SK-N-SH (cell line): ENCODE measurements around the gene ARHGAP31. TPM values are rescaled to one million over a fixed set of nuclear protein-coding genes. Genes with fewer than 3 reads are reported as not detected.

ENCODE experiments used
- CTCF ChIA-PET: fragments of 300-600, 350-600 bp; formaldehyde crosslinking; extraction: SDS; loops from one replicate; lab custom pipeline; 2021; lab: Yijun Ruan, JAX
- POLR2A ChIA-PET: fragments of 350-600 bp; sonication (Branson Sonifier 250); formaldehyde crosslinking; extraction: SDS; loops from one replicate; lab custom pipeline; 2020; ENCODE audit warnings: antibody characterized with exemption, inconsistent platforms; lab: Yijun Ruan, JAX
- DNase-seq: peaks from one replicate; pipeline ENCODE4 v3.0.0; 2012
- H2AFZ ChIP-seq: fragments of 200-600 bp; sonication (generic); 2 replicates; pipeline ENCODE4 v1.8.1; 2016; ENCODE audit warnings: antibody characterized with exemption, mild to moderate bottlenecking, low read depth
- H3F3A ChIP-seq: fragments of 200-600 bp; sonication (generic); replicated peaks from 2 replicates; pipeline ENCODE3; 2016; ENCODE audit warnings: antibody characterized with exemption, mild to moderate bottlenecking; ENCODE audit not compliant: insufficient read depth
- H3K27ac ChIP-seq, 2 experiments: fragments of 200-500 bp in 1 of 2; fragments of 200-600 bp in 1 of 2; sonication (Bioruptor generic) in 1 of 2; sonication (generic), shearing (Covaris generic) in 1 of 2; 2 replicates each; pipeline versions ENCODE4 v1.5.1 to v1.6.1; 2014 to 2016; ENCODE audit warnings: low read depth in 2 of 2, inconsistent platforms in 1 of 2, low read length in 1 of 2, mild to moderate bottlenecking in 1 of 2, mixed read lengths in 1 of 2
- H3K27me3 ChIP-seq: fragments of 200-600 bp; sonication (generic), shearing (Covaris generic); 2 replicates; pipeline ENCODE4 v1.6.1; 2016; ENCODE audit warnings: mixed run types; ENCODE audit not compliant: insufficient read depth
- H3K36me3 ChIP-seq, 2 experiments: fragments of 200-500 bp in 1 of 2; fragments of 200-600 bp in 1 of 2; sonication (Bioruptor generic) in 1 of 2; sonication (generic) in 1 of 2; replicated peaks in 1 of 2; 2 replicates each; pipeline versions ENCODE3 to v1.5.1; 2014 to 2016; ENCODE audit warnings: low read length in 1 of 2, mild to moderate bottlenecking in 1 of 2; ENCODE audit not compliant: insufficient read depth in 2 of 2, control insufficient read depth in 1 of 2
- H3K4me1 ChIP-seq, 2 experiments: fragments of 200-500 bp in 1 of 2; fragments of 200-600 bp in 1 of 2; sonication (Bioruptor generic) in 1 of 2; sonication (generic), shearing (Covaris generic) in 1 of 2; 2 replicates each; pipeline versions ENCODE4 v1.5.1 to v1.6.1; 2014 to 2016; ENCODE audit warnings: low read depth in 1 of 2, low read length in 1 of 2, mixed run types in 1 of 2; ENCODE audit not compliant: insufficient read depth in 2 of 2, control insufficient read depth in 1 of 2
- H3K4me2 ChIP-seq: fragments of 200-600 bp; sonication (generic), shearing (Covaris generic); 2 replicates; pipeline ENCODE4 v1.6.1; 2017; ENCODE audit warnings: mixed run types
- H3K4me3 ChIP-seq, 2 experiments: fragments of 200-500 bp in 1 of 2; fragments of 200-600 bp in 1 of 2; sonication (Bioruptor generic) in 1 of 2; sonication (generic), shearing (Covaris generic) in 1 of 2; 2 replicates each; pipeline versions ENCODE4 v1.5.1 to v1.8.1; 2014 to 2016; ENCODE audit warnings: low read depth in 2 of 2, inconsistent platforms in 1 of 2, low read length in 1 of 2, mild to moderate bottlenecking in 1 of 2, mixed read lengths in 1 of 2, moderate library complexity in 1 of 2
- H3K79me2 ChIP-seq: fragments of 200-600 bp; sonication (generic); 2 replicates; pipeline ENCODE4 v1.8.1; 2017; ENCODE audit warnings: mild to moderate bottlenecking; ENCODE audit not compliant: insufficient read depth
- H3K9ac ChIP-seq: fragments of 200-600 bp; sonication (generic); 2 replicates; pipeline ENCODE4 v1.6.1; 2017; ENCODE audit warnings: mixed run types
- H3K9me2 ChIP-seq: fragments of 200-600 bp; sonication (generic); 2 replicates; pipeline ENCODE4 v1.6.1; 2017; ENCODE audit warnings: mixed run types
- H3K9me3 ChIP-seq: fragments of 200-600 bp; sonication (generic); 2 replicates; pipeline ENCODE4 v1.6.1; 2017; ENCODE audit warnings: mixed run types, mild to moderate bottlenecking, moderate library complexity
- H4K20me1 ChIP-seq: fragments of 200-600 bp; sonication (generic); 2 replicates; pipeline ENCODE4 v1.6.1; 2017; ENCODE audit warnings: mild to moderate bottlenecking, mixed run types; ENCODE audit not compliant: insufficient read depth
- ELF1 ChIP-seq: IDR thresholded peaks from 2 replicates; pipeline ENCODE4 v1.4.0; 2012
- EP300 ChIP-seq, 2 experiments: IDR thresholded peaks; 2 replicates each; pipeline versions ENCODE4 v1.4.0 to v1.6.1; 2012; ENCODE audit warnings: borderline replicate concordance in 1 of 2, low read depth in 1 of 2, low read length in 1 of 2
- FOXM1 ChIP-seq: IDR thresholded peaks from 2 replicates; pipeline ENCODE4 v1.4.0; 2012; ENCODE audit warnings: low read depth, mild to moderate bottlenecking
- GATA2 ChIP-seq: sonication (generic); formaldehyde crosslinking; IDR thresholded peaks from 2 replicates; pipeline ENCODE4 v1.5.0; 2020; ENCODE audit warnings: mild to moderate bottlenecking, missing genetic modification reagents
- IRF3 ChIP-seq: fragments of 150-350 bp; IDR thresholded peaks from 2 replicates; pipeline ENCODE4 v1.6.1; 2016; ENCODE audit warnings: mild to moderate bottlenecking, low read depth, low read length
- JUND ChIP-seq: IDR thresholded peaks from 2 replicates; pipeline ENCODE4 v1.4.0; 2012
- MAX ChIP-seq: IDR thresholded peaks from 2 replicates; pipeline ENCODE4 v1.4.0; 2012; ENCODE audit warnings: low read depth
- MEF2A ChIP-seq: IDR thresholded peaks from 2 replicates; pipeline ENCODE4 v1.4.0; 2012; ENCODE audit warnings: low read depth, borderline replicate concordance
- NRF1 ChIP-seq: IDR thresholded peaks from 2 replicates; pipeline ENCODE4 v1.6.1; 2012; ENCODE audit warnings: low read depth, mild to moderate bottlenecking, low read length
- RAD21 ChIP-seq: IDR thresholded peaks from 2 replicates; pipeline ENCODE4 v1.6.1; 2012; ENCODE audit warnings: mild to moderate bottlenecking, low read length
- RXRA ChIP-seq: IDR thresholded peaks from 2 replicates; pipeline ENCODE4 v1.4.0; 2012; ENCODE audit warnings: low read depth, mild to moderate bottlenecking, borderline replicate concordance
- SIN3A ChIP-seq: IDR thresholded peaks from 2 replicates; pipeline ENCODE4 v1.6.1; 2012; ENCODE audit warnings: low read depth, mild to moderate bottlenecking, low read length, moderate library complexity, borderline replicate concordance
- TAF1 ChIP-seq: IDR thresholded peaks from 2 replicates; pipeline ENCODE4 v1.6.1; 2012; ENCODE audit warnings: low read depth, mild to moderate bottlenecking, low read length, moderate library complexity, borderline replicate concordance
- USF1 ChIP-seq: IDR thresholded peaks from 2 replicates; pipeline ENCODE4 v1.4.0; 2012; ENCODE audit warnings: low read depth, borderline replicate concordance
- YY1 ChIP-seq: IDR thresholded peaks from 2 replicates; pipeline ENCODE4 v1.4.0; 2012; ENCODE audit warnings: low read depth, mild to moderate bottlenecking
- WGBS: methylation state at CpG from one replicate; pipeline ENCODE4 v1.1.6; 2017; ENCODE audit warnings: low lambda C conversion rate; 5-methylcytosine and 5-hydroxymethylcytosine counted together
- polyA plus RNA-seq, 3 experiments: library from polyadenylated mRNA; depleted of rRNA; stranded (reverse); fragments of >200 nt; gene quantifications; 2 replicates each; pipeline ENCODE4 v1.2.3, GENCODE V29; 2012
- TF ChIP-seq, protein P1 (sequence below): IDR thresholded peaks from 2 replicates; pipeline ENCODE4 v1.4.0; 2012; ENCODE audit warnings: low read depth, borderline replicate concordance

ARHGAP31 gene
- polyA plus RNA-seq, 1 of the 3 experiments (the other 2 are of a cell fraction): 4.4 TPM

DNA sequence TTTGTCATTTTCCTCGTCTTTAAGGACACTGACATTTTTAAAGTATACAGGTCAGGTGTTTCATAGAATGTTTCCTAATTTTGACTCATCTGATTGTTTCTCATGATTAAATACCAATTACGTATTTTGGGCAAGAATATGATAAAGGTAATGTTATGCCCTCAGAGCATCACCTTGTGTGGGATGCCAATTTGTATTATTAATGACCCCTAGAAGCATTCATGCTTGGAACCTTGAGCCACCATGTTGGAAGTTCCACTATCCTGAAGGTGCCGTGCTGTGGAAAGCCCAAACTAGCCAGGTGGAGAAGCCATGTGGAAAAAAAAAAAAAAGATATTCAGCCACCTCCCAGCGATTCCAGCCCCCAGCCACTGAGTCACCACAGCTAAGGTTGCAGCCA is 34.4 kb upstream of the ARHGAP31 start:
- WGBS: 87% methylated on average over 4 of the region's 4 CpGs
- H4K20me1 ChIP-seq: no peaks in the 10 kb centered on the region
- no peak overlapping the region for H3K4me2 ChIP-seq
- no peak overlapping the region for H3K9ac ChIP-seq
- no peaks in the 10 kb centered on the region for H3K9me2 ChIP-seq
- no peaks in the 10 kb centered on the region for H3K9me3 ChIP-seq
- ChIA-PET POLR2A (no interaction called here), CTCF (interaction anchor here (2.7 to 3.7 kb wide), 2 partner anchors 15 to 18 kb away, joined by 13 to 15 read pairs; no protein-coding TSS in a partner anchor)
- no peaks in the 10 kb centered on the region for H3K36me3 ChIP-seq
- no peaks in the 10 kb centered on the region for H3F3A ChIP-seq
- H2AFZ ChIP-seq: no peak overlapping the region
- no peak overlapping the region for H3K4me3 ChIP-seq
- H3K79me2 ChIP-seq: no peaks in the 10 kb centered on the region
- no peak for TF ChIP-seq YY1
- no peak for TF ChIP-seq MEF2A
- TF ChIP-seq, protein P1, sequence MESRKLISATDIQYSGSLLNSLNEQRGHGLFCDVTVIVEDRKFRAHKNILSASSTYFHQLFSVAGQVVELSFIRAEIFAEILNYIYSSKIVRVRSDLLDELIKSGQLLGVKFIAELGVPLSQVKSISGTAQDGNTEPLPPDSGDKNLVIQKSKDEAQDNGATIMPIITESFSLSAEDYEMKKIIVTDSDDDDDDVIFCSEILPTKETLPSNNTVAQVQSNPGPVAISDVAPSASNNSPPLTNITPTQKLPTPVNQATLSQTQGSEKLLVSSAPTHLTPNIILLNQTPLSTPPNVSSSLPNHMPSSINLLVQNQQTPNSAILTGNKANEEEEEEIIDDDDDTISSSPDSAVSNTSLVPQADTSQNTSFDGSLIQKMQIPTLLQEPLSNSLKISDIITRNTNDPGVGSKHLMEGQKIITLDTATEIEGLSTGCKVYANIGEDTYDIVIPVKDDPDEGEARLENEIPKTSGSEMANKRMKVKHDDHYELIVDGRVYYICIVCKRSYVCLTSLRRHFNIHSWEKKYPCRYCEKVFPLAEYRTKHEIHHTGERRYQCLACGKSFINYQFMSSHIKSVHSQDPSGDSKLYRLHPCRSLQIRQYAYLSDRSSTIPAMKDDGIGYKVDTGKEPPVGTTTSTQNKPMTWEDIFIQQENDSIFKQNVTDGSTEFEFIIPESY: no peak
- TF ChIP-seq MAX: no peak
- TF ChIP-seq JUND: no peak
- no peak for TF ChIP-seq NRF1
- TF ChIP-seq RXRA: no peak
- no peak for TF ChIP-seq RAD21
- no peak for TF ChIP-seq TAF1
- TF ChIP-seq IRF3: no peak
- TF ChIP-seq FOXM1: no peak
- TF ChIP-seq EP300 (IDR thresholded peaks at IDR 0.05; ENCODE audit: borderline replicate concordance in 1 of 2, low read depth in 1 of 2, low read length in 1 of 2): no peak
- no peak for TF ChIP-seq ELF1
- TF ChIP-seq USF1: no peak
- TF ChIP-seq GATA2 (CRISPR knock-in tag): no peak
- TF ChIP-seq SIN3A: no peak
- H3K27me3 ChIP-seq: no peaks in the 10 kb centered on the region
- H3K4me1 ChIP-seq: peaks cover 0 to 4% of the 10 kb centered on the region in 2 experiments; a peak in 2 of 4 replicates
- H3K27ac ChIP-seq: no peak overlapping the region
- DNase-seq: no peak
